A549 (cell line): ENCODE results near the gene GIN1. TPM values are rescaled to one million over a fixed set of nuclear protein-coding genes. Genes with fewer than 3 reads are reported as not detected.

ENCODE experiments used
- ATAC-seq, 2 experiments: fragments of 200-7000 bp in 1 of 2; fragments of >200 bp in 1 of 2; cut with Nextera tagmentation in 1 of 2; cut with Tn5 transposase in 1 of 2; 3 replicates each; pipeline versions ENCODE4 v1.8.0 to v1.9.1; 2018 to 2020; ENCODE audit warnings: mild to moderate bottlenecking in 1 of 2, moderate library complexity in 1 of 2
- CTCF ChIA-PET: fragments of 300-600 bp; sonication (Branson Sonifier 250); formaldehyde crosslinking; extraction: SDS; loops from one replicate; lab custom pipeline; 2021; ENCODE audit warnings: antibody characterized with exemption, inconsistent platforms; lab: Yijun Ruan, JAX
- POLR2A ChIA-PET: fragments of 350-600 bp; formaldehyde crosslinking; extraction: SDS; loops from one replicate; lab custom pipeline; 2021; ENCODE audit warnings: antibody characterized with exemption, inconsistent platforms; lab: Yijun Ruan, JAX
- DNase-seq, 2 experiments: peaks; one replicate each; pipeline versions ENCODE4 v3.0.0 to v3.0.0-alpha.2; 2011 to 2016; ENCODE audit warnings: low read depth in 1 of 2, low spot score in 1 of 2
- FAIRE-seq: peaks from 2 replicates; lab custom pipeline; 2011; peaks lifted over from hg19 to GRCh38; lab: Jason Lieb, UNC
- H3K27ac ChIP-seq, 2 experiments: fragments of >200 bp; sonication (Bioruptor Twin); formaldehyde crosslinking; 3 replicates each; pipeline ENCODE4 v1.5.1; 2016 to 2017
- H3K4me1 ChIP-seq: fragments of >200 bp; sonication (Bioruptor Twin); formaldehyde crosslinking; 3 replicates; pipeline ENCODE4 v1.6.1; 2016
- H3K4me2 ChIP-seq: fragments of >200 bp; sonication (Bioruptor Twin); formaldehyde crosslinking; 3 replicates; pipeline ENCODE4 v1.6.1; 2016
- H3K4me3 ChIP-seq: fragments of >200 bp; sonication (Bioruptor Twin); formaldehyde crosslinking; 3 replicates; pipeline ENCODE4 v1.5.1; 2016
- H3K9me3 ChIP-seq: fragments of >200 bp; sonication (Bioruptor Twin); formaldehyde crosslinking; 3 replicates; pipeline ENCODE4 v1.6.1; 2016
- CBX2 ChIP-seq: fragments of 200-600 bp; sonication (generic); IDR thresholded peaks from 2 replicates; pipeline ENCODE4 v1.6.1; 2016; ENCODE audit warnings: low read depth, mild to moderate bottlenecking, borderline replicate concordance
- CBX8 ChIP-seq: fragments of 200-600 bp; sonication (generic); IDR thresholded peaks from 2 replicates; pipeline ENCODE4 v1.6.1; 2016
- CEBPB ChIP-seq, 2 experiments: fragments of >200 bp in 1 of 2; sonication (Bioruptor Twin) in 1 of 2; formaldehyde crosslinking in 1 of 2; IDR thresholded peaks; 2 replicates each; pipeline ENCODE4 v1.6.1; 2012 to 2016
- CTCF ChIP-seq: fragments of >200 bp; sonication (Bioruptor Twin); formaldehyde crosslinking; IDR thresholded peaks from 3 replicates; pipeline ENCODE4 v1.5.1; 2016
- EHF ChIP-seq: fragments of 250-450 bp; sonication (Bioruptor Pico); IDR thresholded peaks from 2 replicates; pipeline ENCODE4 v1.5.0; 2020; ENCODE audit warnings: mild to moderate bottlenecking
- ELK1 ChIP-seq: fragments of 150-350 bp; IDR thresholded peaks from 2 replicates; pipeline ENCODE4 v1.6.1; 2014; ENCODE audit warnings: low read depth, mild to moderate bottlenecking, low read length
- EP300 ChIP-seq, 2 experiments: fragments of >200 bp; sonication (Bioruptor Twin); formaldehyde crosslinking; IDR thresholded peaks; 2 replicates in 1 of 2; 3 replicates in 1 of 2; pipeline ENCODE4 v1.6.1; 2016 to 2017
- ESRRA ChIP-seq: fragments of 150-350 bp; IDR thresholded peaks from 2 replicates; pipeline ENCODE4 v1.6.1; 2014; ENCODE audit warnings: mild to moderate bottlenecking, low read length, borderline replicate concordance
- FOSB ChIP-seq: fragments of 250-450 bp; sonication (Bioruptor Pico); IDR thresholded peaks from 2 replicates; pipeline ENCODE4 v1.5.0; 2020; ENCODE audit warnings: mild to moderate bottlenecking, moderate library complexity
- FOXS1 ChIP-seq: fragments of 250-450 bp; sonication (Bioruptor Pico); IDR thresholded peaks from 2 replicates; pipeline ENCODE4 v1.5.0; 2020; ENCODE audit warnings: mild to moderate bottlenecking, moderate library complexity
- HES2 ChIP-seq: fragments of >200 bp; sonication (Bioruptor Twin); formaldehyde crosslinking; IDR thresholded peaks from 2 replicates; pipeline ENCODE4 v1.6.1; 2016
- HEYL ChIP-seq: fragments of 250-450 bp; sonication (Bioruptor Pico); IDR thresholded peaks from 2 replicates; pipeline ENCODE4 v1.8.0; 2021; ENCODE audit warnings: mild to moderate bottlenecking, moderate library complexity
- HOXA7 ChIP-seq: fragments of 250-450 bp; sonication (Bioruptor Pico); IDR thresholded peaks from 2 replicates; pipeline ENCODE4 v1.5.0; 2020; ENCODE audit warnings: mild to moderate bottlenecking, moderate library complexity
- JUN ChIP-seq, 2 experiments: fragments of >200 bp; sonication (Bioruptor Twin); formaldehyde crosslinking; IDR thresholded peaks; 2 replicates in 1 of 2; 3 replicates in 1 of 2; pipeline ENCODE4 v1.6.1; 2016 to 2017
- JUNB ChIP-seq: fragments of >200 bp; sonication (Bioruptor Twin); formaldehyde crosslinking; IDR thresholded peaks from 2 replicates; pipeline ENCODE4 v1.6.1; 2016
- KDM5A ChIP-seq: fragments of 200-600 bp; sonication (generic); IDR thresholded peaks from 2 replicates; pipeline ENCODE4 v1.6.1; 2016; ENCODE audit warnings: antibody characterized with exemption, mild to moderate bottlenecking
- MAZ ChIP-seq: fragments of 150-350 bp; IDR thresholded peaks from 2 replicates; pipeline ENCODE4 v1.6.1; 2014; ENCODE audit warnings: antibody characterized with exemption, low read depth, low read length, borderline replicate concordance
- MYC ChIP-seq: IDR thresholded peaks from 2 replicates; pipeline ENCODE4 v1.6.1; 2012; ENCODE audit warnings: mild to moderate bottlenecking, inconsistent platforms, low read length, improper control_type of control experiment, borderline replicate concordance
- NPAS2 ChIP-seq: fragments of 250-450 bp; sonication (Bioruptor Pico); IDR thresholded peaks from 2 replicates; pipeline ENCODE4 v1.8.0; 2022; ENCODE audit warnings: mild to moderate bottlenecking, moderate library complexity, borderline replicate concordance
- NR3C1 ChIP-seq: fragments of >200 bp; sonication (Bioruptor Twin); formaldehyde crosslinking; IDR thresholded peaks from 3 replicates; pipeline ENCODE4 v1.6.1; 2017
- PBX3 ChIP-seq: IDR thresholded peaks from 2 replicates; pipeline ENCODE4 v1.6.1; 2012
- PHF8 ChIP-seq: fragments of 200-600 bp; sonication (generic); IDR thresholded peaks from 2 replicates; pipeline ENCODE4 v1.6.1; 2016; ENCODE audit warnings: low read depth, mild to moderate bottlenecking, antibody characterized with exemption, moderate library complexity, borderline replicate concordance
- RAD21 ChIP-seq, 2 experiments: fragments of >200 bp in 1 of 2; sonication (Bioruptor Twin) in 1 of 2; formaldehyde crosslinking in 1 of 2; IDR thresholded peaks in 1 of 2; conservative IDR thresholded peaks in 1 of 2; 2 replicates in 1 of 2; 3 replicates in 1 of 2; pipeline ENCODE4 v1.6.1; 2012 to 2018; ENCODE audit warnings: inconsistent platforms in 1 of 2
- RCOR1 ChIP-seq: fragments of 150-350 bp; IDR thresholded peaks from 2 replicates; pipeline ENCODE4 v1.6.1; 2014; ENCODE audit warnings: antibody characterized with exemption, low read length, low read depth
- RNF2 ChIP-seq: fragments of 200-600 bp; sonication (generic); IDR thresholded peaks from 2 replicates; pipeline ENCODE4 v1.6.1; 2016; ENCODE audit warnings: low read depth, mild to moderate bottlenecking, antibody characterized with exemption, moderate library complexity, borderline replicate concordance
- SMC3 ChIP-seq: fragments of >200 bp; sonication (Bioruptor Twin); formaldehyde crosslinking; IDR thresholded peaks from 3 replicates; pipeline ENCODE4 v1.6.1; 2018; ENCODE audit warnings: inconsistent platforms
- WGBS: methylation state at CpG from one replicate; pipeline ENCODE4 v1.1.6; 2017; ENCODE audit errors: missing lambda C conversion rate; 5-methylcytosine and 5-hydroxymethylcytosine counted together
- polyA plus RNA-seq, 4 experiments: library from polyadenylated mRNA; depleted of rRNA in 3 of 4; stranded (reverse); fragments of >200 nt; fragmentation: RNase III in 1 of 4; extraction: RNeasy Plus Mini Kit Qiagen cat#74134 plus additional on column Dnase treatment in 1 of 4; gene quantifications; 2 replicates in 3 of 4; 3 replicates in 1 of 4; pipeline ENCODE4 v1.2.3, GENCODE V29; 2011 to 2017

Gene GIN1
- polyA plus RNA-seq, 2 of the 4 experiments (the other 2 are of a cell fraction): 7.9 to 13.5 TPM

- CTCF ChIA-PET: no interaction called here
- POLR2A ChIA-PET: no interaction called here
- no peak for FAIRE-seq
- TF ChIP-seq FOSB (CRISPR knock-in tag): no peak
- no peak for TF ChIP-seq CEBPB (IDR thresholded peaks at IDR 0.05)
- TF ChIP-seq FOXS1: no peak
- no peak for TF ChIP-seq RAD21 (conservative IDR thresholded peaks at IDR 0.05 in 1 of 2, IDR thresholded peaks at IDR 0.05 in 1 of 2)
- TF ChIP-seq MAZ: no peak
- TF ChIP-seq CBX8: no peak
- TF ChIP-seq RNF2: no peak
- TF ChIP-seq HES2: no peak
- no peak for TF ChIP-seq NR3C1
- TF ChIP-seq HEYL (CRISPR knock-in tag): no peak
- no peak for TF ChIP-seq MYC
- no peak for TF ChIP-seq ELK1
- no peak for TF ChIP-seq HOXA7
- no peak for TF ChIP-seq KDM5A
- no peak for TF ChIP-seq NPAS2 (CRISPR knock-in tag)
- TF ChIP-seq CTCF: no peak
- TF ChIP-seq PHF8: no peak
- no peak for TF ChIP-seq PBX3
- TF ChIP-seq SMC3: no peak
- no peak for TF ChIP-seq CBX2
- TF ChIP-seq, all 56 proteins: peak for 0
- no peaks in the 10 kb centered on the region for H3K4me1 ChIP-seq
- DNase-seq: no peak
- no peak overlapping the region for H3K4me3 ChIP-seq
- H3K27ac ChIP-seq: no peak overlapping the region
- no peaks in the 10 kb centered on the region for H3K9me3 ChIP-seq
- 93% methylated on average over 1 of the region's 1 CpG for WGBS
- no peak for ATAC-seq
- no peak overlapping the region for H3K4me2 ChIP-seq
These were observed 12.7 kb upstream of the GIN1 start for GRCh38 chr5:103132684-103133083.

GRCh38 chr5:103128202-103128601 is 8.3 kb upstream of the GIN1 start:
- Histone ChIP-seq H3K4me1 (no peaks in the 10 kb centered on the region), H3K4me2 (no peak overlapping the region), H3K27ac (no peak overlapping the region), H3K4me3 (no peak overlapping the region), H3K9me3 (no peaks in the 10 kb centered on the region)
- POLR2A ChIA-PET: interaction anchor here (1.2 kb wide), 1 partner anchor 8 kb away, joined by 5 read pairs; the partner anchor contains the start of genes GIN1 and PPIP5K2
- no peak for ATAC-seq
- CTCF ChIA-PET: interaction anchor here (0.9 kb wide), 1 partner anchor 10 kb away, joined by 3 read pairs; no protein-coding TSS in a partner anchor
- no peak for DNase-seq
- TF ChIP-seq HOXA7 (no peak), ESRRA (no peak), EHF (CRISPR knock-in tag) (no peak), FOSB (CRISPR knock-in tag) (no peak), CBX8 (no peak), JUNB (no peak), RCOR1 (no peak), EP300 (IDR thresholded peaks at IDR 0.05) (no peak), JUN (IDR thresholded peaks at IDR 0.05) (no peak)
- no peak for FAIRE-seq
